Measurements from ENCODE around the gene ADGRB3. TPM values are rescaled to one million over a fixed set of nuclear protein-coding genes. Genes with fewer than 3 reads are reported as not detected.

The ADGRB3 gene
- polyA plus RNA-seq, 1 of the 3 experiments (the other 2 are of a cell fraction): 0.12 TPM

DNA sequence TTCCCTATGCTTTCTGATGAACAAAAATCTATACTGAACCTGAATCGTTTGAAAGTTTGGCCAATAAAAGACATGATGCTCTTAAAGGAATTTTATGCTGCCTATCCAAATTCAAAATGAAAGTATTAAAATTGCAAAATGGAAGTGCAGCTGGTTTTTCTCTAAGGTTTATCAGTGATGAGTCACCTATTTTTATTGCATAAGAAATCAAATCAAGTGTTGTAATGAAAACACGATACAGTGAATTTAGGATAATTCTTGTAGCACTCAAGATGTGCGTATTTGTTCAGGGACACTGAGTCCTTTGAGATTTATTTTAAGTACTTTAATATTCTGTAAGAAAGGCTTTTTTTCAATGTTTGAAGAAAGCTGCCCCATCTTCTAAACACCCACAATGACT is 409.5 kb downstream of the ADGRB3 start:
- Histone ChIP-seq H3K27me3 (ENCODE audit: insufficient read depth) (no peaks in the 10 kb centered on the region), H3K9me3 (no peaks in the 10 kb centered on the region), H3K27ac (ENCODE audit: low read depth in 2 of 2, low read length in 1 of 2) (no peak overlapping the region), H3K4me3 (ENCODE audit: low read depth in 2 of 2, low read length in 1 of 2) (no peak overlapping the region), H3K9ac (no peak overlapping the region), H2AFZ (ENCODE audit: low read depth) (no peak overlapping the region), H4K20me1 (ENCODE audit: insufficient read depth) (no peaks in the 10 kb centered on the region), H3K9me2 (no peaks in the 10 kb centered on the region), H3K4me2 (no peak overlapping the region), H3K36me3 (replicated peaks in 1 of 2; ENCODE audit: control insufficient read depth in 1 of 2, insufficient read depth in 2 of 2, low read length in 1 of 2) (no peaks in the 10 kb centered on the region), H3K79me2 (ENCODE audit: insufficient read depth) (no peaks in the 10 kb centered on the region), H3F3A (replicated peaks; ENCODE audit: insufficient read depth) (no peaks in the 10 kb centered on the region), H3K4me1 (ENCODE audit: control insufficient read depth in 1 of 2, insufficient read depth in 2 of 2, low read depth in 1 of 2, low read length in 1 of 2) (no peaks in the 10 kb centered on the region; a peak in 1 of 4 replicates)
- no peak for DNase-seq
- ChIA-PET CTCF (interaction anchor here (1.2 to 1.5 kb wide), 2 partner anchors 17 kb away, joined by 3 to 4 read pairs; no protein-coding TSS in a partner anchor), POLR2A (no interaction called here)
- 0 out of 2 replicates have a peak, but pooled peaks have one; percentile 10 for TF ChIP-seq GATA2 (CRISPR knock-in tag; IDR thresholded peaks at IDR 0.05)
- TF ChIP-seq RXRA (IDR thresholded peaks at IDR 0.05; ENCODE audit: borderline replicate concordance, low read depth): no peak
- 42% methylated on average over 3 of the region's 3 CpGs for WGBS (ENCODE audit: low lambda C conversion rate)

DNA sequence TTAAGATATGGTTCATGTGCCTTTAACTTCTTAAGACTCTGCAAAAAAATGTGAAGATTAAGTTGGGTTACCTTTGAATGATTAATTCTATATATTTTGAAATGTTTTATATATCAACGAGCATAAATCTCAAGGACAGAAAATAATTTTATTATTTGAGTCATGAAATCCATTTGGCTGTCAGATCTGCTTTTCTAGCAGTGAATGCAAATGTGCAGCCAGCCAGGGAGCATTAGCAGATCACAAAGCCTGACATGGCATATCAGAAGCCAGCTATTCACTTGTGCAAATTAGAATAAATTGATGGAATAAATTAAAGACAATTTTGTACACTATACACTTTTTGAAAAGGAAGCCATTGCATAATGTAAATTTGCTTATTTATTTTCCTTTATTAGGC is 424.3 kb downstream of the ADGRB3 start:
- H3K9me2 ChIP-seq: no peaks in the 10 kb centered on the region
- 9% methylated on average over 1 of the region's 1 CpG for WGBS (ENCODE audit: low lambda C conversion rate)
- no peaks in the 10 kb centered on the region for H3K36me3 ChIP-seq (replicated peaks in 1 of 2; ENCODE audit: control insufficient read depth in 1 of 2, insufficient read depth in 2 of 2, low read length in 1 of 2)
- no peak for DNase-seq
- no peaks in the 10 kb centered on the region for H3K9me3 ChIP-seq
- H3K27me3 ChIP-seq (ENCODE audit: insufficient read depth): no peaks in the 10 kb centered on the region
- H3F3A ChIP-seq (replicated peaks; ENCODE audit: insufficient read depth): no peaks in the 10 kb centered on the region
- ChIA-PET POLR2A (no interaction called here), CTCF (no interaction called here)
- no peak overlapping the region; a peak in 1 of 4 replicates for H3K27ac ChIP-seq (ENCODE audit: low read depth in 2 of 2, low read length in 1 of 2)
- no peak overlapping the region for H3K4me3 ChIP-seq (ENCODE audit: low read depth in 2 of 2, low read length in 1 of 2)
- H2AFZ ChIP-seq (ENCODE audit: low read depth): no peak overlapping the region
- H4K20me1 ChIP-seq (ENCODE audit: insufficient read depth): no peaks in the 10 kb centered on the region
- H3K9ac ChIP-seq: no peak overlapping the region
- no peak for TF ChIP-seq SIN3A (IDR thresholded peaks at IDR 0.05; ENCODE audit: borderline replicate concordance, low read depth, low read length)
- no peak for TF ChIP-seq TCF12 (IDR thresholded peaks at IDR 0.05)
- no peak for TF ChIP-seq RCOR1 (IDR thresholded peaks at IDR 0.05; ENCODE audit: low read length)
- no peak for TF ChIP-seq FOXJ3 (CRISPR knock-in tag; IDR thresholded peaks at IDR 0.05)
- TF ChIP-seq, protein P1, sequence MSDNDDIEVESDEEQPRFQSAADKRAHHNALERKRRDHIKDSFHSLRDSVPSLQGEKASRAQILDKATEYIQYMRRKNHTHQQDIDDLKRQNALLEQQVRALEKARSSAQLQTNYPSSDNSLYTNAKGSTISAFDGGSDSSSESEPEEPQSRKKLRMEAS (IDR thresholded peaks at IDR 0.05; ENCODE audit: low read depth): no peak
- TF ChIP-seq, protein P2, sequence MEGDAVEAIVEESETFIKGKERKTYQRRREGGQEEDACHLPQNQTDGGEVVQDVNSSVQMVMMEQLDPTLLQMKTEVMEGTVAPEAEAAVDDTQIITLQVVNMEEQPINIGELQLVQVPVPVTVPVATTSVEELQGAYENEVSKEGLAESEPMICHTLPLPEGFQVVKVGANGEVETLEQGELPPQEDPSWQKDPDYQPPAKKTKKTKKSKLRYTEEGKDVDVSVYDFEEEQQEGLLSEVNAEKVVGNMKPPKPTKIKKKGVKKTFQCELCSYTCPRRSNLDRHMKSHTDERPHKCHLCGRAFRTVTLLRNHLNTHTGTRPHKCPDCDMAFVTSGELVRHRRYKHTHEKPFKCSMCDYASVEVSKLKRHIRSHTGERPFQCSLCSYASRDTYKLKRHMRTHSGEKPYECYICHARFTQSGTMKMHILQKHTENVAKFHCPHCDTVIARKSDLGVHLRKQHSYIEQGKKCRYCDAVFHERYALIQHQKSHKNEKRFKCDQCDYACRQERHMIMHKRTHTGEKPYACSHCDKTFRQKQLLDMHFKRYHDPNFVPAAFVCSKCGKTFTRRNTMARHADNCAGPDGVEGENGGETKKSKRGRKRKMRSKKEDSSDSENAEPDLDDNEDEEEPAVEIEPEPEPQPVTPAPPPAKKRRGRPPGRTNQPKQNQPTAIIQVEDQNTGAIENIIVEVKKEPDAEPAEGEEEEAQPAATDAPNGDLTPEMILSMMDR (IDR thresholded peaks at IDR 0.05): no peak
- H3K4me2 ChIP-seq: no peak overlapping the region
- no peaks in the 10 kb centered on the region for H3K79me2 ChIP-seq (ENCODE audit: insufficient read depth)
- H3K4me1 ChIP-seq (ENCODE audit: control insufficient read depth in 1 of 2, insufficient read depth in 2 of 2, low read depth in 1 of 2, low read length in 1 of 2): no peaks in the 10 kb centered on the region

DNA sequence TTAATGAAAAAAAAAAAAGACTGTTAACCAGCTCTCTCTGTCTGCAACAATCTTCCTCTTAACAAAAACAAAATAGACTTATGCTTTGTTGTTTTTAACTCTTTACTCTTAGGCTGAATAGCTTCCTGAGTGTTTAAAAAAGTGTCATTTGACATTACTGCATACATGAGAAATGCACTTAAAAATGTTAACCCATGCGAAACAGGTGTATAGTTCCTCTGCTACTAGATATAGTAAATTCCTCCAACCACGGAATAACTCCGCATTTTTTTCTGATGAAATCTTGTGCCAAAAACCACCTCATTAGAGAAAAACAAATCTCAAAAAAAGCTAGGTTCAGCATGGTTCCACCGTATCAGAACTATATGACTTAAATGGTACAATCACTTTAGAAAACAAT is 426.0 kb downstream of the ADGRB3 start:
- no peaks in the 10 kb centered on the region for H3F3A ChIP-seq (replicated peaks; ENCODE audit: insufficient read depth)
- no peaks in the 10 kb centered on the region for H3K9me2 ChIP-seq
- no peak overlapping the region for H3K4me2 ChIP-seq
- no peak for DNase-seq
- no peak overlapping the region for H3K4me3 ChIP-seq (ENCODE audit: low read depth in 2 of 2, low read length in 1 of 2)
- no peaks in the 10 kb centered on the region for H3K36me3 ChIP-seq (replicated peaks in 1 of 2; ENCODE audit: control insufficient read depth in 1 of 2, insufficient read depth in 2 of 2, low read length in 1 of 2)
- peaks cover 0 to 3% of the 10 kb centered on the region in 2 experiments; a peak in 1 of 4 replicates for H3K4me1 ChIP-seq (ENCODE audit: control insufficient read depth in 1 of 2, insufficient read depth in 2 of 2, low read depth in 1 of 2, low read length in 1 of 2)
- no peaks in the 10 kb centered on the region for H3K9me3 ChIP-seq
- H3K9ac ChIP-seq: no peak overlapping the region
- TF ChIP-seq FOXJ3 (CRISPR knock-in tag; IDR thresholded peaks at IDR 0.05) (no peak), FOSL2 (IDR thresholded peaks at IDR 0.05; ENCODE audit: borderline replicate concordance, low read depth) (no peak), YY1 (IDR thresholded peaks at IDR 0.05; ENCODE audit: low read depth) (no peak), TEAD4 (IDR thresholded peaks at IDR 0.05; ENCODE audit: borderline replicate concordance, insufficient read depth) (no peak), GATA2 (CRISPR knock-in tag; IDR thresholded peaks at IDR 0.05) (no peak), RAD21 (IDR thresholded peaks at IDR 0.05; ENCODE audit: low read length) (no peak), RFX5 (IDR thresholded peaks at IDR 0.05; ENCODE audit: low read length) (no peak), CHD2 (IDR thresholded peaks at IDR 0.05; ENCODE audit: low read length, partially characterized antibody) (no peak), MEF2A (IDR thresholded peaks at IDR 0.05; ENCODE audit: borderline replicate concordance, low read depth) (no peak)
- TF ChIP-seq, protein P2 (IDR thresholded peaks at IDR 0.05): no peak
- TF ChIP-seq, protein P1 (IDR thresholded peaks at IDR 0.05; ENCODE audit: low read depth): no peak
- TF ChIP-seq, protein P3, sequence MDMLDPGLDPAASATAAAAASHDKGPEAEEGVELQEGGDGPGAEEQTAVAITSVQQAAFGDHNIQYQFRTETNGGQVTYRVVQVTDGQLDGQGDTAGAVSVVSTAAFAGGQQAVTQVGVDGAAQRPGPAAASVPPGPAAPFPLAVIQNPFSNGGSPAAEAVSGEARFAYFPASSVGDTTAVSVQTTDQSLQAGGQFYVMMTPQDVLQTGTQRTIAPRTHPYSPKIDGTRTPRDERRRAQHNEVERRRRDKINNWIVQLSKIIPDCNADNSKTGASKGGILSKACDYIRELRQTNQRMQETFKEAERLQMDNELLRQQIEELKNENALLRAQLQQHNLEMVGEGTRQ (IDR thresholded peaks at IDR 0.05; ENCODE audit: borderline replicate concordance, low read depth, low read length): no peak
- ChIA-PET CTCF (interaction anchor here (1.1 to 1.2 kb wide), 2 partner anchors 16 to 659 kb away, joined by 4 read pairs; no protein-coding TSS in a partner anchor), POLR2A (no interaction called here)
- 73% methylated on average over 4 of the region's 4 CpGs for WGBS (ENCODE audit: low lambda C conversion rate)
- no peaks in the 10 kb centered on the region for H3K27me3 ChIP-seq (ENCODE audit: insufficient read depth)
- no peak overlapping the region for H3K27ac ChIP-seq (ENCODE audit: low read depth in 2 of 2, low read length in 1 of 2)
- no peak overlapping the region for H2AFZ ChIP-seq (ENCODE audit: low read depth)
- H3K79me2 ChIP-seq (ENCODE audit: insufficient read depth): no peaks in the 10 kb centered on the region
- H4K20me1 ChIP-seq (ENCODE audit: insufficient read depth): no peaks in the 10 kb centered on the region
